ENCODE results near the gene TUT7. TPM values are rescaled to one million over a fixed set of nuclear protein-coding genes. Genes with fewer than 3 reads are reported as not detected.

The TUT7 gene
- total RNA-seq, 1 donor from 2014 or later, result 18.8 TPM

DNA sequence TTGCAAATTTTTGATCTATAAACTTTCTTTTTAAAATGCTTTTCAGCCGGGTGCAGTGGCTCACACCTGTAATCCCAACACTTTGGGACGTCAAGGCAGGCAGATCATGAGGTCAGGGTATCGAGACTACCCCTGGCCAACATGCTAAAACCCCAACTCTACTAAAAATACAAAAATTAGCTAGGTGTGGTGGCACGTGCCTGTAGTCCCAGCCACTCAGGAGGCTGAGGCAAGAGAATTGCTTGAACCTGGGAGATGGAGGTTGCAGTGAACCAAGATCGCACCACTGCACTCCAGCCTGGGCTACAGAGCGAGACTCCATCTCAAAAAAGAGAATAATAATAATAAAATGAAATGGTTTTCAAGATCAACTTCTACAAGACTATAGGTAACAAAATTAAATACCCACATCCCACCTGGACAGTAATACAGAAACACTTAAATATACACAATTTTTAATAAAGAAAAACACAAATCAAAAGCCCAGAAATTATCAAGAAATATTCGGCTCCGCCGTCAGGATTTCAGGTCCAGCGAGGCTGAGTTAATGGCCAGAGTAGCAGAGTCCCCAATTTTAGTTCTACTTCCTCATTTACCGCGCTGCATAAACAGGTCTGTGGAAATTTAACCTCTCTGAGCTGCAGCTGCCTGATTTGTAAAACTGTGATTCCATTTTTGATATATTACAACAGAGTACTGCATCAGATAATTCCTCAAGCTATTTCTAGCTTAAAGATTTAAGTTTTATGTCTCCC, 4.0 kb downstream of the TUT7 start:
- Mint-ChIP-seq H3K4me3 (ENCODE audit: unreplicated experiment) (peak overlapping the region; percentile 59), H3K9me3 (ENCODE audit: unreplicated experiment) (no peaks in the 10 kb centered on the region), H3K36me3 (ENCODE audit: low read depth, unreplicated experiment) (peaks cover 4% of the 10 kb centered on the region), H3K27ac (ENCODE audit: unreplicated experiment) (no peak overlapping the region), H3K4me1 (ENCODE audit: unreplicated experiment) (peaks cover 19% of the 10 kb centered on the region), H3K27me3 (ENCODE audit: unreplicated experiment) (no peaks in the 10 kb centered on the region)
- no peak for DNase-seq (ENCODE audit: low spot score)
- TF ChIP-seq, protein P1, sequence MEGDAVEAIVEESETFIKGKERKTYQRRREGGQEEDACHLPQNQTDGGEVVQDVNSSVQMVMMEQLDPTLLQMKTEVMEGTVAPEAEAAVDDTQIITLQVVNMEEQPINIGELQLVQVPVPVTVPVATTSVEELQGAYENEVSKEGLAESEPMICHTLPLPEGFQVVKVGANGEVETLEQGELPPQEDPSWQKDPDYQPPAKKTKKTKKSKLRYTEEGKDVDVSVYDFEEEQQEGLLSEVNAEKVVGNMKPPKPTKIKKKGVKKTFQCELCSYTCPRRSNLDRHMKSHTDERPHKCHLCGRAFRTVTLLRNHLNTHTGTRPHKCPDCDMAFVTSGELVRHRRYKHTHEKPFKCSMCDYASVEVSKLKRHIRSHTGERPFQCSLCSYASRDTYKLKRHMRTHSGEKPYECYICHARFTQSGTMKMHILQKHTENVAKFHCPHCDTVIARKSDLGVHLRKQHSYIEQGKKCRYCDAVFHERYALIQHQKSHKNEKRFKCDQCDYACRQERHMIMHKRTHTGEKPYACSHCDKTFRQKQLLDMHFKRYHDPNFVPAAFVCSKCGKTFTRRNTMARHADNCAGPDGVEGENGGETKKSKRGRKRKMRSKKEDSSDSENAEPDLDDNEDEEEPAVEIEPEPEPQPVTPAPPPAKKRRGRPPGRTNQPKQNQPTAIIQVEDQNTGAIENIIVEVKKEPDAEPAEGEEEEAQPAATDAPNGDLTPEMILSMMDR (IDR thresholded peaks at IDR 0.05; ENCODE audit: unreplicated experiment), result no peak

DNA sequence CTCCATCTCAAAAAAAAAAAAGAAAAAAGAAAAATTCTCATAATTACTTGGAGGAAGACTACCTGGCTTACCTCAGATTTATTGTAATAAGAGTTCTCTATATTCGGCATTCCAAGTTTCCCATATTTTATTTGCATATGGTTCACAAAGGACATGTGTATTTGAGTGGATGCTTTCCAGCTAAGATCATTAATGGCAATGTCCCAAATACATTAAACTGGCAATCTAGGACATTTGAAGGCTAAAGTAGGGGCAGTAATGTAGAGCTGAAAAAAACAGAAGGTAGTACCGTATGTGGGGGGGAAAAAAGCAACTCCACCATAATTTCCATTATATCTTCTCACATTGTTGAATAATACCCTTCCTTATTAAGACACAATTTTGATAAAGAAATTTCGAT, 4.9 kb downstream of the TUT7 start:
- Mint-ChIP-seq H3K36me3 (ENCODE audit: low read depth, unreplicated experiment) (peaks cover 4% of the 10 kb centered on the region), H3K27me3 (ENCODE audit: unreplicated experiment) (no peaks in the 10 kb centered on the region), H3K4me3 (ENCODE audit: unreplicated experiment) (no peak overlapping the region), H3K4me1 (ENCODE audit: unreplicated experiment) (peaks cover 19% of the 10 kb centered on the region), H3K9me3 (ENCODE audit: unreplicated experiment) (no peaks in the 10 kb centered on the region), H3K27ac (ENCODE audit: unreplicated experiment) (no peak overlapping the region)
- no peak for DNase-seq (ENCODE audit: low spot score)
- TF ChIP-seq, protein P1 (IDR thresholded peaks at IDR 0.05; ENCODE audit: unreplicated experiment), result no peak

DNA sequence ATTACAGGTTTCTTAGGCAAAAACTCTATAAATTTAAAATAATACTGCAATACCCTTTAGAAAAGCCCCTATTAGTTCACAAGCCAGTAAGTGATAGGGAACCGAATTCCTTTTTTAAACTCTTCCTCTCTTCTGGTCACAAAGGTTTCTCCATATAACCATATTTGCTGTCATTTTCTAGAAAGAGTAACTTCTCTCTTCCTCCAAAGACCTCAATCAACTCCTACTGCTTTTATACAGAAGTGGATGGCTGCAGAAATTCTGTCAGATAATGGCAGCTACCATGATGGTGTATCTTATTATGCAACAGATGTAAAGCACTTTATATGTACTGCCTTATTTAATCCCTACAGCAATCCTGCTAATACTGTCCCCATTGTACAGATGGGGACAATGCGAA, 6.2 kb downstream of the TUT7 start:
- TF ChIP-seq, protein P1 (IDR thresholded peaks at IDR 0.05; ENCODE audit: unreplicated experiment), result no peak

DNA sequence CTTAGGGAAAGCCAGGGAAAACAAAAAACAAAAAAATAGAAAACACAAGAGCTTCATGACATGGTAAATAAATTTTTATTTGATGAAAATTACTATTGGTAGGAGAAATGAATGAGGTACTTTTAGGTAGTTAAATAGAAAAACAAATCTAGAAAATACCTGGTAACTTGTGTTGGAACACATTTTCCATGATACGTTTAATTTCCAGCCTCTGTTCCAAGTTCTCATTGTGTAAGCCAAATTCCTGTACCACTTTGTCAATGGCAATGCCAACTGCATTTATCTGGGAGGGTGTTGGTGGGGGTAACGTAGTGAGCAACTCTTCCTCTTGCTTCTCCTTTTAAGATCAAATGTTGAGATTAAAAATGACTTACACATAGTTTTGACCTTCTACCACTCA, 9.4 kb downstream of the TUT7 start:
- H3K27me3 Mint-ChIP-seq (ENCODE audit: unreplicated experiment), result no peaks in the 10 kb centered on the region
- H3K4me3 Mint-ChIP-seq (ENCODE audit: unreplicated experiment), result no peak overlapping the region
- TF ChIP-seq, protein P1 (IDR thresholded peaks at IDR 0.05; ENCODE audit: unreplicated experiment), result no peak
- no peaks in the 10 kb centered on the region for H3K9me3 Mint-ChIP-seq (ENCODE audit: unreplicated experiment)
- H3K27ac Mint-ChIP-seq (ENCODE audit: unreplicated experiment), result no peak overlapping the region
- H3K4me1 Mint-ChIP-seq (ENCODE audit: unreplicated experiment), result no peaks in the 10 kb centered on the region
- DNase-seq (ENCODE audit: low spot score), result no peak
- H3K36me3 Mint-ChIP-seq (ENCODE audit: low read depth, unreplicated experiment), result peaks cover 11% of the 10 kb centered on the region

More for the DNA sequence above, 6.2 kb downstream of the TUT7 start:
- peaks cover 12% of the 10 kb centered on the region for H3K4me1 Mint-ChIP-seq (ENCODE audit: unreplicated experiment)
- no peaks in the 10 kb centered on the region for H3K9me3 Mint-ChIP-seq (ENCODE audit: unreplicated experiment)
- H3K27ac Mint-ChIP-seq (ENCODE audit: unreplicated experiment), result no peak overlapping the region
- H3K4me3 Mint-ChIP-seq (ENCODE audit: unreplicated experiment), result no peak overlapping the region
- H3K27me3 Mint-ChIP-seq (ENCODE audit: unreplicated experiment), result no peaks in the 10 kb centered on the region
- peaks cover 4% of the 10 kb centered on the region for H3K36me3 Mint-ChIP-seq (ENCODE audit: low read depth, unreplicated experiment)
- no peak for DNase-seq (ENCODE audit: low spot score)

DNA sequence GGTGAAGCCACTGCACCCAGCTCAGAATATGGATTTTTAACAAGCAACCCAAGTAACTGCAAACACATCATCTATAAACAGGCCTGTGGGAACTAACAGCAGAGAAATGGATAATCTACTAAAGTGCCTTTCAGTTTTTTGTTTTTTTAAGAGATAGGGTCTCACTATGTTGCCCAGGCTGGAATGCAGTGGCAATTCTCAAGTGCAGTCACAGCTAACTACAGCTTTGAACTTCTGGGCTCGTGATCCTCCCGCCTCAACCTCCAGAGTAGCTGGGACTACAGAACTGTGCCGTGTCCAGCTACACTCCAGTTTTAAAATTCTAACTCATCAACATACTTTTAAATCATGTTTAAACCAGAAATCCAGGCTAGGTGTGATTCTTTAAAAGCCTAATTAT, 11.9 kb downstream of the TUT7 start:
- no peak for DNase-seq (ENCODE audit: low spot score)
- TF ChIP-seq, protein P1 (IDR thresholded peaks at IDR 0.05; ENCODE audit: unreplicated experiment), result no peak
- peaks cover 19% of the 10 kb centered on the region for H3K36me3 Mint-ChIP-seq (ENCODE audit: low read depth, unreplicated experiment)
- H3K9me3 Mint-ChIP-seq (ENCODE audit: unreplicated experiment), result no peaks in the 10 kb centered on the region
- no peak overlapping the region for H3K4me3 Mint-ChIP-seq (ENCODE audit: unreplicated experiment)
- no peaks in the 10 kb centered on the region for H3K4me1 Mint-ChIP-seq (ENCODE audit: unreplicated experiment)
- H3K27ac Mint-ChIP-seq (ENCODE audit: unreplicated experiment), result no peak overlapping the region
- no peaks in the 10 kb centered on the region for H3K27me3 Mint-ChIP-seq (ENCODE audit: unreplicated experiment)

Data from endothelial cell (in vitro differentiated cells).